ENCODE data around the gene SORCS2.

Gene SORCS2

GRCh38 chr4:7248857-7249256 is 56.5 kb downstream of the SORCS2 start:
- no peak for DNase-seq

- DNase-seq, result no peak
Measured at GRCh38 chr4:7251321-7251720, 59.0 kb downstream of the SORCS2 start.

GRCh38 chr4:7252051-7252450 is 59.7 kb downstream of the SORCS2 start:
- DNase-seq, result no peak

- no peak for DNase-seq
Measured at GRCh38 chr4:7252510-7253340, 60.4 kb downstream of the SORCS2 start.

GRCh38 chr4:7253341-7253700 is 61.0 kb downstream of the SORCS2 start:
- no peak for DNase-seq

- no peak for DNase-seq
Measured at GRCh38 chr4:7253837-7254236, 61.5 kb downstream of the SORCS2 start.

GRCh38 chr4:7254736-7255487 is 62.6 kb downstream of the SORCS2 start:
- DNase-seq, result no peak

GRCh38 chr4:7255488-7255881 is 63.1 kb downstream of the SORCS2 start:
- DNase-seq, result no peak

GRCh38 chr4:7255996-7256395 is 63.7 kb downstream of the SORCS2 start:
- DNase-seq, result no peak

- peak; percentile 32 for DNase-seq
Measured at GRCh38 chr4:7256984-7257810, 64.9 kb downstream of the SORCS2 start.

GRCh38 chr4:7259039-7259438 is 66.7 kb downstream of the SORCS2 start:
- DNase-seq, result no peak

- DNase-seq, result no peak
Measured at GRCh38 chr4:7260569-7260968, 68.2 kb downstream of the SORCS2 start.

GRCh38 chr4:7261087-7261486 is 68.7 kb downstream of the SORCS2 start:
- no peak for DNase-seq

GRCh38 chr4:7261536-7261935 is 69.2 kb downstream of the SORCS2 start:
- DNase-seq, result no peak

- DNase-seq, result no peak
Measured at GRCh38 chr4:7262134-7262533, 69.8 kb downstream of the SORCS2 start.

- DNase-seq, result no peak
Measured at GRCh38 chr4:7263166-7263565, 70.8 kb downstream of the SORCS2 start.

GRCh38 chr4:7264694-7265093 is 72.4 kb downstream of the SORCS2 start:
- DNase-seq, result no peak

GRCh38 chr4:7266525-7267292 is 74.4 kb downstream of the SORCS2 start:
- no peak for DNase-seq

- no peak for DNase-seq
Measured at GRCh38 chr4:7267829-7268228, 75.5 kb downstream of the SORCS2 start.

GRCh38 chr4:7268941-7269340 is 76.6 kb downstream of the SORCS2 start:
- DNase-seq, result no peak

- no peak for DNase-seq
Measured at GRCh38 chr4:7270121-7270520, 77.8 kb downstream of the SORCS2 start.

- DNase-seq, result no peak
Measured at GRCh38 chr4:7272404-7272803, 80.1 kb downstream of the SORCS2 start.
